ACC112 (cell line): ENCODE results near the gene YBEY.
A peak's percentile ranks its signal among the peaks of the same experiment; 100 is the strongest.

Source experiments
- H2AFZ ChIP-seq: fragments of 200-600 bp; sonication (generic); one replicate; pipeline ENCODE4 v1.6.0; 2017; ENCODE audit warnings: antibody characterized with exemption, low read length; ENCODE audit not compliant: unreplicated experiment
- H3K27ac ChIP-seq: fragments of 200-600 bp; sonication (generic); 2 replicates; pipeline ENCODE4 v1.5.1; 2014; ENCODE audit warnings: low read depth, mild to moderate bottlenecking, antibody characterized with exemption, low read length, moderate library complexity
- H3K27me3 ChIP-seq: fragments of 200-600 bp; sonication (generic); 2 replicates; pipeline ENCODE4 v1.6.1; 2014; ENCODE audit warnings: mild to moderate bottlenecking, antibody characterized with exemption, low read length, moderate library complexity, mixed read lengths; ENCODE audit not compliant: insufficient read depth
- H3K36me3 ChIP-seq: fragments of 200-600 bp; sonication (generic); 2 replicates; pipeline ENCODE4 v1.6.1; 2016; ENCODE audit warnings: mild to moderate bottlenecking, antibody characterized with exemption, low read length, moderate library complexity, mixed read lengths; ENCODE audit not compliant: insufficient read depth
- H3K4me1 ChIP-seq: fragments of 200-600 bp; sonication (generic); one replicate; pipeline ENCODE4 v1.6.1; 2016; ENCODE audit warnings: low read length, mixed read lengths; ENCODE audit not compliant: insufficient read depth, unreplicated experiment, control insufficient read depth
- H3K4me3 ChIP-seq: fragments of 200-600 bp; sonication (generic); 2 replicates; pipeline ENCODE4 v1.5.1; 2014; ENCODE audit warnings: mild to moderate bottlenecking, low read depth, low read length
- H3K79me2 ChIP-seq: fragments of 200-600 bp; sonication (generic); one replicate; pipeline ENCODE4 v1.6.0; 2016; ENCODE audit warnings: low read length; ENCODE audit not compliant: control insufficient read depth, unreplicated experiment, insufficient read depth

The YBEY gene

GRCh38 chr21:46318464-46318845, 32.3 kb downstream of the YBEY start:
- no peak overlapping the region for H3K4me3 ChIP-seq
- no peaks in the 10 kb centered on the region for H3K27me3 ChIP-seq
- H2AFZ ChIP-seq = no peak overlapping the region
- H3K79me2 ChIP-seq = peaks cover 38% of the 10 kb centered on the region
- peaks cover under 1% of the 10 kb centered on the region; the same call in 1 of the 2 replicates for H3K36me3 ChIP-seq
- no peak overlapping the region for H3K27ac ChIP-seq
- H3K4me1 ChIP-seq = peaks cover 18% of the 10 kb centered on the region

DNA sequence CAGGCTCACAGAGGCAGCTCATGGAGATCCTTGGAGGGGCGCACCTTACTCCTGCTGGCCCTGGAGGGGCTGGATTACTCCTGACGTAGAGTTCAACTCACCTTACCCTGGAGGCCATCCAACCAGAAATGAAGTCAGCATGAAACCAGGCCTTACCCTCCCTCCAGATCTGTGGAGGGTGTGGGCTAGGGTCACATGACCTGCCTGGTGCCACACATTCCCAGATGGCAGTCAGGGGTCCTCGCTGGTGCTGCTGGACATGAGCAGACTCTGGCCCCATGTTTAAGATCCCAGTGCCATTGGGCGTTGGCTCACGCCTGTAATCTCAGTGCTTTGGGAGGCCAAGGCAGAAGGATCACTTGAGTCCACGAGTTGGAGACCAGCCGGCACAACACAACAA, 33.0 kb downstream of the YBEY start:
- Histone ChIP-seq H3K27me3 (no peaks in the 10 kb centered on the region), H3K36me3 (no peaks in the 10 kb centered on the region; the same call in 1 of the 2 replicates), H3K4me3 (no peak overlapping the region), H3K4me1 (peaks cover 18% of the 10 kb centered on the region), H2AFZ (no peak overlapping the region), H3K79me2 (peaks cover 40% of the 10 kb centered on the region), H3K27ac (no peak overlapping the region)

DNA sequence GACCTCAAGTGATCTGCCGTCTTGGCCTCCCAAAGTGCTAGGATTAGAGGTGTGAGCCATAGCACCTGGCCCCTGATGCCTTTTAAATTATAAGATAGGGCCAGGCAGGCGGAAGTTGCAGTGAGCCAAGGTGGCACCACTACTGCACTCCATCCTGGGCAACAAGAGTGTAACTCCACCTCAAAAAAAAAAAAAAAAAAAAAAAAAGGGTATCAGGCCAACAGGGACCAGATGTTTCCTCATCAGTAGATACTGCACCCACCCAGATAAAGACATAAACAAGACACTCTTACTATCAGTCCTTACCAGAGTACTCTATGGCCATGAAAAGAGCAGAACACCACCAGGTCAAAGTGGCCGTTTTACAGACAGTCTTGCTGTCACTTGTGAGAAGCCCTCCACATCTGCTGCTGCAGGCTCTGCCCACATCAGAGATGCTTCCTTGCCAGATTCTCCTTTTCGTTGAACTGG, 34.2 kb downstream of the YBEY start:
- Histone ChIP-seq H3K4me1 (peaks cover 18% of the 10 kb centered on the region), H3K79me2 (peaks cover 48% of the 10 kb centered on the region), H3K27me3 (no peaks in the 10 kb centered on the region), H2AFZ (no peak overlapping the region), H3K27ac (no peak overlapping the region), H3K4me3 (peak overlapping the region; percentile 35), H3K36me3 (no peaks in the 10 kb centered on the region; the same call in 1 of the 2 replicates)

DNA sequence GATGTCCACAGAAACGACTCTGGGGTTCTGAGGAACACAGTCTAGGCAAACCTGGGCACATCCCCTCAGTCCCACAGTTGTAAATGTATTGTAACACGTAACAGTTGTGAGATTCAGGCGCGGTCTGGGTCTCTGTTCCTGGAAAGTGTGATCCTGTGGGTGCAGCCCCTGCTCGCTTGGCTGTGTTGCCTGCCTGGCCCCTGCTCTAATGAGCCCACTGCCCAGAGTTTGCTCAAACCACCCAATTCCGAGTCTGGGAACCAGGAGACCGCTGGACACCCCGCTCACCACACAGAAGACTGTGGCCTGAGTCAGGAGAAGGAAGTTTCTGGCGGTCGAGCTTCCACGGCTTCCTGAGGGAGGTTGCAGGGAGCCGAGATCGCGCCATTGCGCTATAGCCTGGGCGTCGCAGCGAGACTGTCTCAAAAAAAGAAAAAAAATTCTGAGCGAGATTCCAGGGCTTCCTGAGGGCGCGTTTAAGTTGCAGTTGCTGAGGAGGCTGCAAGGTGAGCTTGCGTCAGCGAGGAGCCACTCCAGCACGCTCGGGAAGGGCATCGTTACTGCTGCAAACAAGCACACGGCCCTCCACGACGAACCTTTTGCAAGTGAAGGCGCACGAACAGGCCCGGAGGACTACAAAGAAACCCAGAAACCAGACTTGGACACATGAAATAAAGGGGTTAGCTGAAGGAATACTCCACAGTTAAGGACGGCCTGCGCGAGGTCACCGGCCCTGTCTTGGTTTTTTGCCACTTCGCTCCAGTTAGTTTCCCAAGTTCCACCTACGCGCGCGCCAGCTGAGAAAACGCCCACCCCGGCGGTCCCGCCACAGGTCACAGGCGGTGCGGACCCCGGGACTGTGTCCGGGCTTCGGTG, 36.4 kb downstream of the YBEY start:
- Histone ChIP-seq H3K27me3 (no peaks in the 10 kb centered on the region), H3K27ac (peak overlapping the region; percentile 75; the same call in 1 of the 2 replicates), H3K36me3 (no peaks in the 10 kb centered on the region; the same call in 1 of the 2 replicates), H3K79me2 (peaks cover 66% of the 10 kb centered on the region), H3K4me1 (peaks cover 29% of the 10 kb centered on the region), H3K4me3 (peak overlapping the region; percentile 100), H2AFZ (peak overlapping the region; percentile 71)

DNA sequence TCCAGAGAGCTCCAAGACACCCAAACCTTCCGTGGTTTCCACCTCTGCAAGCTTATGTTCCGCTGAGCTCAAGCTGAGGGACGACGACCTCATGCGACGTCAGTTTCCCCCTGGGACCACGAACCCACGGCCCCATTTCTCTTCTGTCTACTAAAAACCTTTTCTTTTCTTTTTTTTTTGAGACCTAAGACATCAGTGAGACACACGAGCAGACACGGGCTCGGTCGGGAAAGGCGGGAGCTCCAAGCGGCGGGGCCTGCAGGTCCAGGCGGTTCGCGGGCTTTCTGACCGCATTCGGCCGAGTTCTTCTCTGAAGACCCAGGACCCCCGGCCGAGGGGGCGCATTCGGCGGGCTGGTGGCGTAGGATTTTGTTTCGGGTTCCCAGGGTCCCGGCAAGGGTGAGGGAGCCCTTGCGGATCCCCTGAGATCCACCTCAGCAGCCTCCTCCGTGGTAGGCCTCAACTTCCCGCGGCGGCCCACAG, 37.1 kb downstream of the YBEY start:
- peaks cover 73% of the 10 kb centered on the region for H3K79me2 ChIP-seq
- peak overlapping the region; percentile 75 for H3K27ac ChIP-seq
- no peaks in the 10 kb centered on the region; the same call in 1 of the 2 replicates for H3K36me3 ChIP-seq
- H2AFZ ChIP-seq = peak overlapping the region; percentile 71
- peak overlapping the region; percentile 100 for H3K4me3 ChIP-seq
- H3K4me1 ChIP-seq = peaks cover 29% of the 10 kb centered on the region
- no peaks in the 10 kb centered on the region for H3K27me3 ChIP-seq

DNA sequence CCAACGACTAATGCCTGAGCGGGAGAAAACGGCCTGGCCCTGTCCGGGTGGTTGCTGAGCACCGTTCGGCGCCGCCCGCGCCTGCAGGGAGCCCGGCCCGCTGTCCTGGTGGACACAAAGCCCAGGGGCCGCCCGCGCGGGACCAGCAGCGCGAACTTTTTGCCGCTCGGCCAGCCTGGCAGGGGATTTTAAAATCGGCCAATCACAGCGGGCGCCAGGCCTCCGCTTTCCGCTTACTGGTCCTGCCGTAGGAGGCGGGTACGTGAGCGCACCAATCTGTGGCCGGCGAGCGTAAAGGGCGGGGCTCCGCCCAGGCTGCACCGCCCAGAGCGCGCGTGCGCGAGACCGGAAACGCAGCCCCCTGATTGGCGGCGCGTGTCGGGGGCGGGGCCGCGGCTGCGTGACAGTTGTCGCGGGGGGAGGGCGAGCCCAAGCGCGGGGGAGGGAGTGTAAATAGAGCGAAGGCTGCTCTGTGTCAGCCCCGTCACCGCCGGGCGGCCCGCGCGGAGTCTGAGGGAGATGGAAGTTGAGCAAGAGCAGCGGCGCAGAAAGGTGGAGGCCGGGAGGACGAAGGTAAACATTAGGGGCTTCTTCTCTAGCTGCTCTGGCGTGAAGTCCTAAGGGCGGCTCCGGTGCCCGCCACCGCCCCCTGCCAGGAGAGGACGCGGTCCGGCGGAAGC, 37.7 kb downstream of the YBEY start, which contains the start of the genes C21orf58 and PCNT:
TSS of gene C21orf58 (minus strand) at position 161 of the 680 bp plus-strand sequence. CDS start 1,132 bp downstream, outside the sequence.
TSS of gene PCNT (plus strand) at position 447 of the 680 bp plus-strand sequence. CDS start at position 520, 73 bp downstream.
- peak within 1 kb of the TSS; percentile 94 for H2AFZ ChIP-seq
- H3K27ac ChIP-seq = peak within 1 kb of the TSS; percentile 96
- H3K4me1 ChIP-seq = peaks cover 29% of the 10 kb centered on the region
- no peaks in the 10 kb centered on the region; the same call in 1 of the 2 replicates for H3K36me3 ChIP-seq
- H3K27me3 ChIP-seq = no peaks in the 10 kb centered on the region
- H3K4me3 ChIP-seq = peak within 1 kb of the TSS; percentile 100
- H3K79me2 ChIP-seq = peaks cover 76% of the 10 kb centered on the region

GRCh38 chr21:46324390-46325072, 38.4 kb downstream of the YBEY start:
- Histone ChIP-seq H2AFZ (peak overlapping the region; percentile 94), H3K36me3 (no peaks in the 10 kb centered on the region; the same call in 1 of the 2 replicates), H3K4me1 (peaks cover 29% of the 10 kb centered on the region), H3K79me2 (peaks cover 79% of the 10 kb centered on the region), H3K4me3 (peak overlapping the region; percentile 100), H3K27ac (peak overlapping the region; percentile 96), H3K27me3 (no peaks in the 10 kb centered on the region)

GRCh38 chr21:46325073-46325912, 39.2 kb downstream of the YBEY start:
- Histone ChIP-seq H3K4me1 (peaks cover 29% of the 10 kb centered on the region), H3K79me2 (peaks cover 83% of the 10 kb centered on the region), H3K4me3 (peak overlapping the region; percentile 93), H2AFZ (peak overlapping the region; percentile 94), H3K36me3 (no peaks in the 10 kb centered on the region; the same call in 1 of the 2 replicates), H3K27ac (peak overlapping the region; percentile 74), H3K27me3 (no peaks in the 10 kb centered on the region)

DNA sequence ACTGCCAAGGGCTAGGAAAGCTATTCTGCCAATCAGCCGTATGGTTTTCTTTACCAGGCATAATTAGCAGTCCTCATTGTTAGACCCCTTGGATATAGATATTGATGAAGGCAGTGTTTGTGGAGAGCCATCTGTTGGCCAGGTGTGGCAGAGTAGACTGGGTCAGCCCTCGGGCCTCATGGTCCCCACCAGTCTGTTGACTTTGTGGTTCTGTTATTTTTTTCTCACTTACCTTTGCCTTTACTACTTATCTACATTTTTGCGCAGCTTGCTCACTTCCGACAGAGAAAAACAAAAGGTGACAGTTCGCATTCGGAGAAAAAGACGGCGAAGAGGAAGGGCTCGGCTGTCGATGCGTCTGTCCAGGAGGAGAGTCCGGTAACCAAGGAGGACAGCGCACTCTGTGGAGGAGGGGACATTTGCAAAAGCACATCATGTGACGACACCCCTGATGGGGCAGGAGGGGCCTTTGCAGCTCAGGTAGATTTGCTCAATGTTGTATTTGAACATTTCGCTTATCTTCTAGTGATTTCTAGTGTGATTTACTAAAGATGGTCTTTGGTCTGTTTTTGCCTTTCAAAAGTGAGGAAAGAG, 40.1 kb downstream of the YBEY start:
- Histone ChIP-seq H2AFZ (no peak overlapping the region), H3K4me1 (peaks cover 23% of the 10 kb centered on the region), H3K36me3 (no peaks in the 10 kb centered on the region; the same call in 1 of the 2 replicates), H3K27ac (no peak overlapping the region), H3K79me2 (peaks cover 83% of the 10 kb centered on the region), H3K27me3 (no peaks in the 10 kb centered on the region), H3K4me3 (peak overlapping the region; percentile 93; the same call in 1 of the 2 replicates)
